Left forelimb (tissue), 1 donor: ENCODE data around the gene XIRP2.
"Not testable (repeated sequence)": the region's sequence is repeated elsewhere in the genome, so short reads cannot be mapped to it uniquely, and the experiment has no call there.

Source experiments
- DNase-seq: peaks from one replicate; pipeline ENCODE4 v3.0.0-alpha.2; 2018; ENCODE audit warnings: low spot score

Gene XIRP2

GRCh38 chr2:166932032-166932431 lies 43.8 kb downstream of the XIRP2 start:
- no peak for DNase-seq

GRCh38 chr2:166934817-166935216 lies 46.5 kb downstream of the XIRP2 start:
- DNase-seq = no peak

- DNase-seq = no peak
Measured at GRCh38 chr2:166942377-166942776, 54.1 kb downstream of the XIRP2 start.

GRCh38 chr2:166944909-166945308 lies 56.6 kb downstream of the XIRP2 start:
- DNase-seq = no peak

GRCh38 chr2:166957686-166958085 lies 69.4 kb downstream of the XIRP2 start:
- no peak for DNase-seq

- no peak for DNase-seq
Measured at GRCh38 chr2:166958986-166959481, 70.8 kb downstream of the XIRP2 start.

GRCh38 chr2:166959556-166959955 lies 71.3 kb downstream of the XIRP2 start:
- DNase-seq = no peak

GRCh38 chr2:166960702-166961270 lies 72.5 kb downstream of the XIRP2 start:
- DNase-seq = no peak

GRCh38 chr2:166961933-166962332 lies 73.7 kb downstream of the XIRP2 start:
- DNase-seq = no peak

- no peak for DNase-seq
Measured at GRCh38 chr2:166969486-166969885, 81.2 kb downstream of the XIRP2 start.

- no peak for DNase-seq
Measured at GRCh38 chr2:166972002-166972401, 83.7 kb downstream of the XIRP2 start.

- no peak for DNase-seq
Measured at GRCh38 chr2:166972418-166972817, 84.1 kb downstream of the XIRP2 start.

- no peak for DNase-seq
Measured at GRCh38 chr2:166984188-166984587, 95.9 kb downstream of the XIRP2 start.

GRCh38 chr2:166984797-166985196 lies 96.5 kb downstream of the XIRP2 start:
- DNase-seq = no peak

GRCh38 chr2:166994588-166995336 lies 106.5 kb downstream of the XIRP2 start:
- DNase-seq = no peak

- no peak for DNase-seq
Measured at GRCh38 chr2:166996465-166996864, 108.2 kb downstream of the XIRP2 start.

GRCh38 chr2:167001165-167001564 lies 112.9 kb downstream of the XIRP2 start:
- no peak for DNase-seq

- no peak for DNase-seq
Measured at GRCh38 chr2:167005096-167005495, 116.8 kb downstream of the XIRP2 start.

- DNase-seq = no peak
Measured at GRCh38 chr2:167013227-167013626, 124.9 kb downstream of the XIRP2 start.

- DNase-seq = no peak
Measured at GRCh38 chr2:167015806-167016205, 127.5 kb downstream of the XIRP2 start.

- no peak for DNase-seq
Measured at GRCh38 chr2:167017021-167017420, 128.7 kb downstream of the XIRP2 start.

GRCh38 chr2:167018590-167018989 lies 130.3 kb downstream of the XIRP2 start:
- no peak for DNase-seq

GRCh38 chr2:167028503-167028902 lies 140.2 kb downstream of the XIRP2 start:
- DNase-seq = no peak

- DNase-seq = not testable (repeated sequence)
Measured at GRCh38 chr2:167034976-167035375, 146.7 kb downstream of the XIRP2 start.
